ENCODE data around the gene TMSB4X.

The TMSB4X gene

DNA sequence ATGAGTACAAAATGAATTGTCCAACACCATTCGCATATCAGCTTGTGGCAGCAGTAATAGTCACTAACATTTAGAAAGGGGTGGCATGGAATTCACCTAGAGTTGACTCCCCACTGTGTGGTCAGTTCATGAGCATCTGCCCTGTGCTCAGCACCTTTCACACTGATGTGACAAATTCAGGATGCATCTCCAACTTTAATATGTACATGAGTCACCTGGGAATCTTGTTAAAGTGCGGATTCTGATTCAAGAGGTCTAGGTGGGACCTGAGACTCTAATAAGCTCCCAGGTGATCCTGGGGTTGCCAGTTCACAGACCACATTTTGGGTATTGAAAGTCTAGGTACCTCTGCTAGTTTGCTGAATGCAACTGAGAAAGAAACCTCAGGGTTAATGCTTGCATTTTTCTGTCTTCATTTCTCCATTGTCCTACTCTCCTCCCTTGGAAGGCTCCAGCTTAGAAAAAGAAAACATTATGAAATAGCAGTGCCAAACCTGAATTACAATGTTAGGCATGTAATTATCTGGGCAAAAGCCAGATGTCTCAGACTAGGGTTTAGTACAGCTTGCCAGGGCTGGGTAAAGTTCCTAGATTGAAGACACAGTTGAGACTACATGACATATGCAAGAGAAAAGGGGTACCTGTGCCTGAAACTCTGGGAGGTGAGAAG lies 32.7 kb downstream of the TMSB4X start:
- H3K4me3 ChIP-seq (replicated peaks; ENCODE audit: low read depth, low read length), result no peak overlapping the region
- TF ChIP-seq, protein P1, sequence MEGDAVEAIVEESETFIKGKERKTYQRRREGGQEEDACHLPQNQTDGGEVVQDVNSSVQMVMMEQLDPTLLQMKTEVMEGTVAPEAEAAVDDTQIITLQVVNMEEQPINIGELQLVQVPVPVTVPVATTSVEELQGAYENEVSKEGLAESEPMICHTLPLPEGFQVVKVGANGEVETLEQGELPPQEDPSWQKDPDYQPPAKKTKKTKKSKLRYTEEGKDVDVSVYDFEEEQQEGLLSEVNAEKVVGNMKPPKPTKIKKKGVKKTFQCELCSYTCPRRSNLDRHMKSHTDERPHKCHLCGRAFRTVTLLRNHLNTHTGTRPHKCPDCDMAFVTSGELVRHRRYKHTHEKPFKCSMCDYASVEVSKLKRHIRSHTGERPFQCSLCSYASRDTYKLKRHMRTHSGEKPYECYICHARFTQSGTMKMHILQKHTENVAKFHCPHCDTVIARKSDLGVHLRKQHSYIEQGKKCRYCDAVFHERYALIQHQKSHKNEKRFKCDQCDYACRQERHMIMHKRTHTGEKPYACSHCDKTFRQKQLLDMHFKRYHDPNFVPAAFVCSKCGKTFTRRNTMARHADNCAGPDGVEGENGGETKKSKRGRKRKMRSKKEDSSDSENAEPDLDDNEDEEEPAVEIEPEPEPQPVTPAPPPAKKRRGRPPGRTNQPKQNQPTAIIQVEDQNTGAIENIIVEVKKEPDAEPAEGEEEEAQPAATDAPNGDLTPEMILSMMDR (IDR thresholded peaks at IDR 0.05; ENCODE audit: low read length, missing control alignments), result no peak
- DNase-seq (ENCODE audit: low read depth), result peak; percentile 70

DNA sequence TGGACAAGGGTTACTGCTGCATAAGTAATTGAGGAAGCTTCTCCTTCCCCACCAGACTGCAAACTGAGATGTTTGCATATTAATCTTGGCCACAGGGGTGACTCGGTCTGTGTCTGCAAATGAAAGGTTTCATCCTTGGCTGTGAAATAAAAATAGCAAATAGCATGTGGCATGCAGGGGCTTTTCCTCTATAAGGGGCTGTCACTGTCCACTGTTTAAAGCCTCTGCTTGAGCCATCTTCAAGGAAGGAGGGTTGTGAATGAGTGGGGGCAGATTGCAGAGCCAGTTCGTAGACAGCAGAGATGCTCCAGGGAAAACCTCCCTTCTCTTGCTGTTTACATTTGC lies 33.3 kb downstream of the TMSB4X start:
- no peak for DNase-seq (ENCODE audit: low read depth)
- H3K4me3 ChIP-seq (replicated peaks; ENCODE audit: low read depth, low read length), result no peak overlapping the region
- TF ChIP-seq, protein P1 (IDR thresholded peaks at IDR 0.05; ENCODE audit: low read length, missing control alignments), result no peak

DNA sequence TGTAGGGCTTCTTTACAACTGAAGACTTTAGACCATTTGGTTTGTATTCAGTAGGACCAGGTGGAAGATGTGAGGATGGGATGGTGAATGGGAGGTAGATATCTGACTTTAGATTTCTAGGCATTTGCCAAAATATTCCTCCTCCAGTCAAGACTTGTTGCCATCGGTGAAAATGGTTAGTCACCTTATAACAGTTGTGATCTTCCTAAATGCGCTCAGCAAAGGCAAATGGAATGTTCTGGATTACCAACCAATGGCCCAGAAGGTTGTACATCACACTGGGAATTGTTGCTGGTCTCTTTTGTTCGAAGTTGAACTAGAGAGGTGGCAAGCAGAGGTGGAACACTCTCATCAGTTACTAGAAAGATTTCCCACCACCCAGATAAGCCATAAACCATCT lies 33.9 kb downstream of the TMSB4X start:
- no peak for DNase-seq (ENCODE audit: low read depth)
- no peak overlapping the region for H3K4me3 ChIP-seq (replicated peaks; ENCODE audit: low read depth, low read length)
- TF ChIP-seq, protein P1 (IDR thresholded peaks at IDR 0.05; ENCODE audit: low read length, missing control alignments), result no peak

DNA sequence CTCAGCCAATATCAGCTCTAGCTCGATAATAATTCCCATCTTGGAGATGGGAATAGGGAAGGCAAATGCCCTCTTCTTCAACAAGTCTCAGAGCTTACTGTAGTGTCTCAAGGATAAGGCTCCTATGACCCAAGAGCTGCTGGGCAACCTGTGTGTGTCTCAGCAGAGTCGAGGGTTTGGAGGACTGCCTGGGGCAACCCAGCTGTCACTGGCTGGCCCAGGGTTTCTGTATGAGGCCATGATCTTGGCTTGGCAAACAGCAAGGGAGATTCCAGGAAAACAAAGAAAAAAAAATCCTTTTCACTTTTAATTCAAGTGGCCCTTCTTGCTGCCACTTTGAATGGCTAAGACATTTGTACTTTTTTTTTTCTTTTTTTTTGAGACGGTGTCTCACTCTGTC lies 34.4 kb downstream of the TMSB4X start:
- TF ChIP-seq, protein P1 (IDR thresholded peaks at IDR 0.05; ENCODE audit: low read length, missing control alignments), result no peak
- H3K4me3 ChIP-seq (replicated peaks; ENCODE audit: low read depth, low read length), result no peak overlapping the region
- DNase-seq (ENCODE audit: low read depth), result no peak

DNA sequence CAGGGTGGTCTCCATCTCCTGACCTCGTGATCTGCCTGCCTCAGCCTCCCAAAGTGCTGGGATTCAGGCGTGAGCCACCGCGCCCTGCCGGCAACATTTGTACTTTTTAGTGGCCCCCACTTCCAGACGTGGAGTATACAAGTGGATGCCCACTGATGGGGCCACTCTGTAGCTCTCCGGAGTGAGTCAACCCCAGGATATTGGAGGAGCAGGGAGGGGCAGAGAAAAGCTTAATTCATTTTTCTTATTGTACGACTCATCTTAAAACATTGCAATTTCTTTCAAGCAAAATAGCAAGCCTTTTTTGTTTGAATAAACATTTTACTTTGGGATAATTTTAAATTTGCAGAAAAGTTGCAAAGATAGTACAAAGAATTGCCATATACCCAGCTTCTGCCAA lies 34.9 kb downstream of the TMSB4X start:
- no peak for DNase-seq (ENCODE audit: low read depth)

DNA sequence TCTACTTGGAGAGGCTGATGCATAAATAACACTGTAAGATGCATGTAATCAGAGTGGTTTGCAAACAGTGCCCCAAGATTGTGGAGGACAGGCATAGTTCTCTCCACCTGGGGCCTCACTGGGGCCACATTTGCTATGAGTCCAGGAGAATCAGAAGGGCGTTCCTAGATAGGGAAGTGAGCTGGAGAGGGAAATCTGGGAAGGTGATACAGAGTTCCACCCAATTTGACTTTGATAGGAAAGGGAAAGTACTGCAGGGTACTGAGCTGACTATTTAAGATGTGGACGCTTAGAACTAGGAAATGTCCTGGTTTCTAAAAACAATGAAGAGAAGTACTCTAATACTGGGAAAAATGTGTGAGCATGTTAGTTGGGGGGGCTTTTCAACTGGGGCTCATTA lies 35.6 kb downstream of the TMSB4X start:
- TF ChIP-seq, protein P1 (IDR thresholded peaks at IDR 0.05; ENCODE audit: low read length, missing control alignments), result no peak
- DNase-seq (ENCODE audit: low read depth), result no peak
- no peak overlapping the region for H3K4me3 ChIP-seq (replicated peaks; ENCODE audit: low read depth, low read length)

More for the DNA sequence above, 34.9 kb downstream of the TMSB4X start:
- H3K4me3 ChIP-seq (replicated peaks; ENCODE audit: low read depth, low read length), result no peak overlapping the region
- TF ChIP-seq, protein P1 (IDR thresholded peaks at IDR 0.05; ENCODE audit: low read length, missing control alignments), result no peak
